Liver (tissue), 9 donors: ENCODE results near the gene HEG1. TPM values are rescaled to one million over a fixed set of nuclear protein-coding genes. Genes with fewer than 3 reads are reported as not detected.

Experiments used
- DNase-seq: peaks from one replicate; pipeline ENCODE4 v3.0.0-alpha.2; 2017; ENCODE audit warnings: low spot score
- H3K27ac ChIP-seq, 2 donors: one replicate each; pipeline ENCODE4 v1.7.0; 2013; ENCODE audit warnings: inconsistent platforms in 2 of 2, low read length in 2 of 2, control low read depth in 1 of 2, low read depth in 1 of 2, mild to moderate bottlenecking in 1 of 2
- H3K27me3 ChIP-seq, 4 donors: one replicate each; pipeline versions ENCODE4 v1.6.1 to v1.7.0; 2013; ENCODE audit warnings: low read length in 3 of 4, inconsistent platforms in 1 of 4, mild to moderate bottlenecking in 1 of 4, moderate library complexity in 1 of 4; ENCODE audit not compliant: control insufficient read depth in 4 of 4, insufficient read depth in 4 of 4
- H3K36me3 ChIP-seq, 4 donors: one replicate each; pipeline versions ENCODE4 v1.6.1 to v1.7.0; 2013; ENCODE audit warnings: low read length in 3 of 4, mild to moderate bottlenecking in 3 of 4, low read depth in 1 of 4, moderate library complexity in 1 of 4; ENCODE audit not compliant: control insufficient read depth in 4 of 4, insufficient read depth in 3 of 4
- H3K4me1 ChIP-seq, 4 donors: one replicate each; pipeline versions ENCODE4 v1.6.1 to v1.7.0; 2013; ENCODE audit warnings: low read length in 3 of 4, mild to moderate bottlenecking in 3 of 4, moderate library complexity in 1 of 4; ENCODE audit not compliant: control insufficient read depth in 4 of 4, insufficient read depth in 4 of 4
- H3K4me3 ChIP-seq, 3 donors: one replicate each; pipeline versions ENCODE4 v1.6.1 to v1.7.0; 2013; ENCODE audit warnings: low read length in 3 of 3, control low read depth in 1 of 3, low read depth in 1 of 3, mild to moderate bottlenecking in 1 of 3
- H3K9ac ChIP-seq, 2 donors: one replicate each; pipeline ENCODE4 v1.7.0; 2013; ENCODE audit warnings: low read length in 2 of 2, mild to moderate bottlenecking in 2 of 2, moderate library complexity in 2 of 2, control low read depth in 1 of 2, low read depth in 1 of 2
- H3K9me3 ChIP-seq, 4 donors: one replicate each; pipeline versions ENCODE4 v1.6.1 to v1.7.0; 2013; ENCODE audit warnings: low read length in 3 of 4; ENCODE audit not compliant: control insufficient read depth in 4 of 4
- EGR1 ChIP-seq, 2 donors: IDR thresholded peaks; 2 replicates each; pipeline ENCODE4 v1.6.1; 2016 to 2018; ENCODE audit warnings: antibody characterized with exemption in 2 of 2, low read depth in 2 of 2
- FOXA1 ChIP-seq: IDR thresholded peaks from 2 replicates; pipeline ENCODE4 v1.6.1; 2016; ENCODE audit warnings: antibody characterized with exemption
- JUND ChIP-seq, 2 donors: IDR thresholded peaks; 2 replicates each; pipeline ENCODE4 v1.6.1; 2016; ENCODE audit warnings: antibody characterized with exemption in 2 of 2
- RAD21 ChIP-seq, 2 donors: IDR thresholded peaks; 2 replicates each; pipeline ENCODE4 v1.6.1; 2016; ENCODE audit warnings: antibody characterized with exemption in 2 of 2, mild to moderate bottlenecking in 2 of 2
- RXRA ChIP-seq, 2 donors: IDR thresholded peaks; 2 replicates each; pipeline ENCODE4 v1.6.1; 2017 to 2018; ENCODE audit warnings: antibody characterized with exemption in 2 of 2, mild to moderate bottlenecking in 1 of 2
- SP1 ChIP-seq: IDR thresholded peaks from 2 replicates; pipeline ENCODE4 v1.6.1; 2018; ENCODE audit warnings: antibody characterized with exemption, mild to moderate bottlenecking
- TAF1 ChIP-seq: conservative IDR thresholded peaks from 2 replicates; pipeline ENCODE4 v1.6.1; 2016; ENCODE audit warnings: antibody characterized with exemption, mild to moderate bottlenecking
- YY1 ChIP-seq: IDR thresholded peaks from 2 replicates; pipeline ENCODE4 v1.6.1; 2016; ENCODE audit warnings: antibody characterized with exemption, mild to moderate bottlenecking
- WGBS: extraction: QIAGEN DNeasy Blood & Tissue Kit; methylation state at CpG from one replicate; pipeline ENCODE4 v1.1.7; 2013; 5-methylcytosine and 5-hydroxymethylcytosine counted together
- polyA plus RNA-seq, 2 donors: library from polyadenylated mRNA; stranded (reverse) in 1 of 2; unstranded in 1 of 2; fragments of 200-250 nt in 1 of 2; fragments of >200 nt in 1 of 2; fragmentation: Nextera tagmentation in 1 of 2; extraction: Ambion mirVana in 1 of 2; gene quantifications; one replicate each; pipeline versions ENCODE4 v1.2.1 to v1.2.3, GENCODE V29; 2013 to 2015
- total RNA-seq, 2 donors: library from RNA; depleted of rRNA; stranded (reverse); fragments of >200 nt; gene quantifications; one replicate each; pipeline ENCODE4 v1.2.3, GENCODE V29; 2014
- TF ChIP-seq, protein P1 (sequence below): IDR thresholded peaks from 2 replicates; pipeline ENCODE4 v1.6.1; 2016; ENCODE audit warnings: antibody characterized with exemption, mild to moderate bottlenecking
- TF ChIP-seq, protein P2 (sequence below): IDR thresholded peaks from 2 replicates; pipeline ENCODE4 v1.6.1; 2016; ENCODE audit warnings: antibody characterized with exemption
- TF ChIP-seq, protein P3 (sequence below): fragments of 150-350 bp; IDR thresholded peaks from 2 replicates; pipeline ENCODE4 v1.5.1; 2017; ENCODE audit warnings: improper control_type of control experiment, low read depth, low read length; ENCODE audit not compliant: missing input control
- donor health status: healthy.
- donor health status: healthy.
- donor health status: healthy.
- donor health status: healthy.
- donor health status: healthy.

HEG1 gene, protein sequence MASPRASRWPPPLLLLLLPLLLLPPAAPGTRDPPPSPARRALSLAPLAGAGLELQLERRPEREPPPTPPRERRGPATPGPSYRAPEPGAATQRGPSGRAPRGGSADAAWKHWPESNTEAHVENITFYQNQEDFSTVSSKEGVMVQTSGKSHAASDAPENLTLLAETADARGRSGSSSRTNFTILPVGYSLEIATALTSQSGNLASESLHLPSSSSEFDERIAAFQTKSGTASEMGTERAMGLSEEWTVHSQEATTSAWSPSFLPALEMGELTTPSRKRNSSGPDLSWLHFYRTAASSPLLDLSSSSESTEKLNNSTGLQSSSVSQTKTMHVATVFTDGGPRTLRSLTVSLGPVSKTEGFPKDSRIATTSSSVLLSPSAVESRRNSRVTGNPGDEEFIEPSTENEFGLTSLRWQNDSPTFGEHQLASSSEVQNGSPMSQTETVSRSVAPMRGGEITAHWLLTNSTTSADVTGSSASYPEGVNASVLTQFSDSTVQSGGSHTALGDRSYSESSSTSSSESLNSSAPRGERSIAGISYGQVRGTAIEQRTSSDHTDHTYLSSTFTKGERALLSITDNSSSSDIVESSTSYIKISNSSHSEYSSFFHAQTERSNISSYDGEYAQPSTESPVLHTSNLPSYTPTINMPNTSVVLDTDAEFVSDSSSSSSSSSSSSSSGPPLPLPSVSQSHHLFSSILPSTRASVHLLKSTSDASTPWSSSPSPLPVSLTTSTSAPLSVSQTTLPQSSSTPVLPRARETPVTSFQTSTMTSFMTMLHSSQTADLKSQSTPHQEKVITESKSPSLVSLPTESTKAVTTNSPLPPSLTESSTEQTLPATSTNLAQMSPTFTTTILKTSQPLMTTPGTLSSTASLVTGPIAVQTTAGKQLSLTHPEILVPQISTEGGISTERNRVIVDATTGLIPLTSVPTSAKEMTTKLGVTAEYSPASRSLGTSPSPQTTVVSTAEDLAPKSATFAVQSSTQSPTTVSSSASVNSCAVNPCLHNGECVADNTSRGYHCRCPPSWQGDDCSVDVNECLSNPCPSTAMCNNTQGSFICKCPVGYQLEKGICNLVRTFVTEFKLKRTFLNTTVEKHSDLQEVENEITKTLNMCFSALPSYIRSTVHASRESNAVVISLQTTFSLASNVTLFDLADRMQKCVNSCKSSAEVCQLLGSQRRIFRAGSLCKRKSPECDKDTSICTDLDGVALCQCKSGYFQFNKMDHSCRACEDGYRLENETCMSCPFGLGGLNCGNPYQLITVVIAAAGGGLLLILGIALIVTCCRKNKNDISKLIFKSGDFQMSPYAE (N-terminal part only)
- total RNA-seq (10 to 100 TPM in 1 of 2 donors, 1 to 10 TPM in 1; 5.9 to 16.0 TPM), polyA plus RNA-seq (1 to 10 TPM; 1.4 to 4.8 TPM)

DNA sequence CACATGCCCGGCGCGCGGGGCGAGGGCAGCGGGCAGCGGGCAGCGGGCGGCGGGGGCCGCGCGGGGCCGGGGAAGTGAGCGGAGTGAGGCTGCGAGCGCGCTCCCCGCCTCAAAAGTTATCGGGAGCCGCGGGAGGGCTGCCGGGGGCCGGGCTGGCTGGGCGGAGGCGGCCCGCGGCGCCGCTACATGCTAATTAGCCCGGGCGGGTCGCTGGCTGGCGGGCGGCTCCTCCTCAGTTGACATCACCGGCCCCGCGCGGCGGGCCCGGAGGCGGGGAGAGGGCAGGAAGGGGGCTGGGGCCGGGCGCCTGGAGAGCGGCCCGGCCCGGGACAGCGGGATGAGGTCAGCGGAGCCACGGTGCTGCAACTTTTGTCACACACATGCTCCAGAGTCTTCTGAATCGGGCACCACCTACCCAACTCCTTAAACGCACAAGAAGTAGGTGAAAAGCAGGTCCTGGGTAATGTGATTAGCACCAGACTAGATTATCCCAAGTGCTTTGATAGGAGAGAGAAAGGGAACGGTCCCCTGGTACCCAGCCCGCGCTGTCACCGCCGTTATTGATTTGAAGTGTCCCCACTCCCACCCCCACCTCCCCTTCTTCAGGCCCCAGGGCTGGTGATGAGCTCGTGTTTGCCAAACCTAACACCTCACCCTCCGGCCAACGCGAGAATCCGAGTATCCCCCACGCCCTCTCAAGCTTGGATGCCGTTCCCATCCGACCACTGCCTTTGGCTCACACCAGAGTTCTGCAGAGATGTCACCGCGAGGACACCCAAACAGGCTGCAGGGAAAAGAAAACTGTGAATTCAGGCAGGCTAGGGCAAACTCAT, at the start of gene HEG1:
TSS of gene HEG1 (minus strand) at position 85 of the 833 bp plus-strand sequence. CDS start 107 bp downstream, outside the sequence.
- Histone ChIP-seq H3K27me3 (no peaks in the 10 kb centered on the region), H3K4me3 (peak within 1 kb of the TSS; percentile 50 to 80 (median 69)), H3K9ac (peak within 1 kb of the TSS; percentile 82 to 84), H3K27ac (peak within 1 kb of the TSS; percentile 78 to 88), H3K9me3 (no peaks in the 10 kb centered on the region), H3K36me3 (no peaks in the 10 kb centered on the region), H3K4me1 (peaks cover 4 to 29% (median 21%) of the 10 kb centered on the region in 4 donors)
- peak; percentile 69 for DNase-seq
- 3% methylated on average over 67 of the region's 67 CpGs for WGBS
- TF ChIP-seq SP1 (peak; percentile 11), RAD21 (IDR thresholded peaks at IDR 0.05) (peak; percentile 8 to 13), JUND (IDR thresholded peaks at IDR 0.05) (peak in 1 of 2 donors; percentile 50)
- TF ChIP-seq, protein P1, sequence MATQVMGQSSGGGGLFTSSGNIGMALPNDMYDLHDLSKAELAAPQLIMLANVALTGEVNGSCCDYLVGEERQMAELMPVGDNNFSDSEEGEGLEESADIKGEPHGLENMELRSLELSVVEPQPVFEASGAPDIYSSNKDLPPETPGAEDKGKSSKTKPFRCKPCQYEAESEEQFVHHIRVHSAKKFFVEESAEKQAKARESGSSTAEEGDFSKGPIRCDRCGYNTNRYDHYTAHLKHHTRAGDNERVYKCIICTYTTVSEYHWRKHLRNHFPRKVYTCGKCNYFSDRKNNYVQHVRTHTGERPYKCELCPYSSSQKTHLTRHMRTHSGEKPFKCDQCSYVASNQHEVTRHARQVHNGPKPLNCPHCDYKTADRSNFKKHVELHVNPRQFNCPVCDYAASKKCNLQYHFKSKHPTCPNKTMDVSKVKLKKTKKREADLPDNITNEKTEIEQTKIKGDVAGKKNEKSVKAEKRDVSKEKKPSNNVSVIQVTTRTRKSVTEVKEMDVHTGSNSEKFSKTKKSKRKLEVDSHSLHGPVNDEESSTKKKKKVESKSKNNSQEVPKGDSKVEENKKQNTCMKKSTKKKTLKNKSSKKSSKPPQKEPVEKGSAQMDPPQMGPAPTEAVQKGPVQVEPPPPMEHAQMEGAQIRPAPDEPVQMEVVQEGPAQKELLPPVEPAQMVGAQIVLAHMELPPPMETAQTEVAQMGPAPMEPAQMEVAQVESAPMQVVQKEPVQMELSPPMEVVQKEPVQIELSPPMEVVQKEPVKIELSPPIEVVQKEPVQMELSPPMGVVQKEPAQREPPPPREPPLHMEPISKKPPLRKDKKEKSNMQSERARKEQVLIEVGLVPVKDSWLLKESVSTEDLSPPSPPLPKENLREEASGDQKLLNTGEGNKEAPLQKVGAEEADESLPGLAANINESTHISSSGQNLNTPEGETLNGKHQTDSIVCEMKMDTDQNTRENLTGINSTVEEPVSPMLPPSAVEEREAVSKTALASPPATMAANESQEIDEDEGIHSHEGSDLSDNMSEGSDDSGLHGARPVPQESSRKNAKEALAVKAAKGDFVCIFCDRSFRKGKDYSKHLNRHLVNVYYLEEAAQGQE: peak; percentile 14
- TF ChIP-seq, protein P2, sequence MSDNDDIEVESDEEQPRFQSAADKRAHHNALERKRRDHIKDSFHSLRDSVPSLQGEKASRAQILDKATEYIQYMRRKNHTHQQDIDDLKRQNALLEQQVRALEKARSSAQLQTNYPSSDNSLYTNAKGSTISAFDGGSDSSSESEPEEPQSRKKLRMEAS: no peak

- 72% methylated on average over 1 of the region's 1 CpG for WGBS
Measured at GRCh38 chr3:125105116-125105515, 49.3 kb upstream of the HEG1 start.

More at GRCh38 chr3:125105116-125105515, 49.3 kb upstream of the HEG1 start:
- no peaks in the 10 kb centered on the region for H3K4me1 ChIP-seq
- no peak overlapping the region for H3K27ac ChIP-seq
- no peak overlapping the region for H3K4me3 ChIP-seq
- H3K9ac ChIP-seq: no peak overlapping the region
- no peaks in the 10 kb centered on the region for H3K36me3 ChIP-seq
- H3K27me3 ChIP-seq: no peaks in the 10 kb centered on the region
- no peaks in the 10 kb centered on the region for H3K9me3 ChIP-seq
- DNase-seq: no peak
- no peak for TF ChIP-seq EGR1 (IDR thresholded peaks at IDR 0.05; ENCODE audit: low read depth in 2 of 2)
- TF ChIP-seq JUND (IDR thresholded peaks at IDR 0.05): no peak
- TF ChIP-seq FOXA1: no peak
- TF ChIP-seq RXRA (IDR thresholded peaks at IDR 0.05): no peak
- TF ChIP-seq, protein P3, sequence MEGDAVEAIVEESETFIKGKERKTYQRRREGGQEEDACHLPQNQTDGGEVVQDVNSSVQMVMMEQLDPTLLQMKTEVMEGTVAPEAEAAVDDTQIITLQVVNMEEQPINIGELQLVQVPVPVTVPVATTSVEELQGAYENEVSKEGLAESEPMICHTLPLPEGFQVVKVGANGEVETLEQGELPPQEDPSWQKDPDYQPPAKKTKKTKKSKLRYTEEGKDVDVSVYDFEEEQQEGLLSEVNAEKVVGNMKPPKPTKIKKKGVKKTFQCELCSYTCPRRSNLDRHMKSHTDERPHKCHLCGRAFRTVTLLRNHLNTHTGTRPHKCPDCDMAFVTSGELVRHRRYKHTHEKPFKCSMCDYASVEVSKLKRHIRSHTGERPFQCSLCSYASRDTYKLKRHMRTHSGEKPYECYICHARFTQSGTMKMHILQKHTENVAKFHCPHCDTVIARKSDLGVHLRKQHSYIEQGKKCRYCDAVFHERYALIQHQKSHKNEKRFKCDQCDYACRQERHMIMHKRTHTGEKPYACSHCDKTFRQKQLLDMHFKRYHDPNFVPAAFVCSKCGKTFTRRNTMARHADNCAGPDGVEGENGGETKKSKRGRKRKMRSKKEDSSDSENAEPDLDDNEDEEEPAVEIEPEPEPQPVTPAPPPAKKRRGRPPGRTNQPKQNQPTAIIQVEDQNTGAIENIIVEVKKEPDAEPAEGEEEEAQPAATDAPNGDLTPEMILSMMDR: no peak
- TF ChIP-seq, protein P2: no peak
- no peak for TF ChIP-seq YY1
- TF ChIP-seq, protein P1: no peak
- no peak for TF ChIP-seq TAF1
